GM19023 (cell line): Measurements from ENCODE around the gene KDM3A.
"Not testable (repeated sequence)": the region's sequence is repeated elsewhere in the genome, so short reads cannot be mapped to it uniquely, and the experiment has no call there.

Experiments
- ATAC-seq: cut with Tn5 transposase; IDR thresholded peaks from one replicate; pipeline ENCODE4 v1.9.1; 2021; ENCODE audit warnings: mild to moderate bottlenecking, moderate library complexity; ENCODE audit not compliant: unreplicated experiment

Gene KDM3A

GRCh38 chr2:86471637-86472036, 30.5 kb downstream of the KDM3A start:
- ATAC-seq: no peak

GRCh38 chr2:86476092-86476491, 34.9 kb downstream of the KDM3A start:
- no peak for ATAC-seq

- ATAC-seq: no peak
These were observed 35.7 kb downstream of the KDM3A start for GRCh38 chr2:86476918-86477317.

- ATAC-seq: no peak
These were observed 36.2 kb downstream of the KDM3A start for GRCh38 chr2:86477349-86477748.

GRCh38 chr2:86480105-86480504, 38.9 kb downstream of the KDM3A start:
- ATAC-seq: no peak

- no peak for ATAC-seq
These were observed 40.9 kb downstream of the KDM3A start for GRCh38 chr2:86482034-86482433.

- ATAC-seq: no peak
These were observed 43.2 kb downstream of the KDM3A start for GRCh38 chr2:86484385-86484784.

GRCh38 chr2:86485103-86485502, 43.9 kb downstream of the KDM3A start:
- ATAC-seq: no peak

GRCh38 chr2:86485802-86486201, 44.6 kb downstream of the KDM3A start:
- no peak for ATAC-seq

GRCh38 chr2:86487062-86487461, 45.9 kb downstream of the KDM3A start:
- no peak for ATAC-seq

GRCh38 chr2:86488561-86489250, 47.5 kb downstream of the KDM3A start:
- no peak for ATAC-seq

- ATAC-seq: no peak
These were observed 48.4 kb downstream of the KDM3A start for GRCh38 chr2:86489542-86489941.

- ATAC-seq: no peak
These were observed 49.1 kb downstream of the KDM3A start for GRCh38 chr2:86490245-86490644.

GRCh38 chr2:86491088-86491487, 49.9 kb downstream of the KDM3A start:
- no peak for ATAC-seq

GRCh38 chr2:86492048-86492453, 50.9 kb downstream of the KDM3A start:
- no peak for ATAC-seq

GRCh38 chr2:86496391-86496790, 55.2 kb downstream of the KDM3A start:
- ATAC-seq: not testable (repeated sequence)

GRCh38 chr2:86498468-86499260, 57.5 kb downstream of the KDM3A start:
- no peak for ATAC-seq

- no peak for ATAC-seq
These were observed 58.2 kb downstream of the KDM3A start for GRCh38 chr2:86499326-86499725.

- no peak for ATAC-seq
These were observed 59.3 kb downstream of the KDM3A start for GRCh38 chr2:86500325-86501083.

- ATAC-seq: no peak
These were observed 66.4 kb downstream of the KDM3A start for GRCh38 chr2:86507600-86507999.

GRCh38 chr2:86510436-86510933, 69.3 kb downstream of the KDM3A start:
- no peak for ATAC-seq
